GM18867 (cell line): ENCODE measurements around the gene EMC8.
"Not testable (repeated sequence)": the region's sequence is repeated elsewhere in the genome, so short reads cannot be mapped to it uniquely, and the experiment has no call there.

Experiments used
- ATAC-seq: cut with Tn5 transposase; IDR thresholded peaks from one replicate; pipeline ENCODE4 v1.9.1; 2021; ENCODE audit warnings: mild to moderate bottlenecking, moderate library complexity; ENCODE audit not compliant: unreplicated experiment

EMC8 gene

DNA sequence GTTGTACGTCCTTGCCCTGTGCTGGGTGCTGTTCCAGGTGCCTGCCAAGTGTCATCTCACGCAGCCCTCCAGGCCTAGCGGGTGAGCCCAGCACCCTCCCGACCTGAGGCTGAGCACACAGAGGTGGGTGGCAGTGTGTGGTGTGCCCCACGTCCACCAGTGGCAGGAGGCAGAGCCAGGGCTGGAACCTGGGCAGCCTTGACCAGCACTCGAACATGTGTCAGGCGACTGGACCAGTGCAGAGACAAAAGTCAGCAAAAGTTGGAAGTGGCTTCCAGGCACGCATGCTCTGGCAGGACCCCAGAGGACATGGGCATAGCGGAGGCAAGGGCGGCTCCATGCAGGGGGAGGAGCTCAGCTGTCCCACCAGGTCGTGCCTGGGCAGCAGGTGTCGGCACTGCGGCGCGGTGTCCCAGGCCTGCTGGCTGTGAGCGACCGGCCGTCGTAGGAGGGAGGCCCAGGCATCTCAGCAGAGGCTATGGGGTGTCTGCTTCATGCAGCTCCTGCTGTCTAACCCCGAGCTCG, 35.9 kb upstream of the EMC8 start:
- no peak for ATAC-seq

DNA sequence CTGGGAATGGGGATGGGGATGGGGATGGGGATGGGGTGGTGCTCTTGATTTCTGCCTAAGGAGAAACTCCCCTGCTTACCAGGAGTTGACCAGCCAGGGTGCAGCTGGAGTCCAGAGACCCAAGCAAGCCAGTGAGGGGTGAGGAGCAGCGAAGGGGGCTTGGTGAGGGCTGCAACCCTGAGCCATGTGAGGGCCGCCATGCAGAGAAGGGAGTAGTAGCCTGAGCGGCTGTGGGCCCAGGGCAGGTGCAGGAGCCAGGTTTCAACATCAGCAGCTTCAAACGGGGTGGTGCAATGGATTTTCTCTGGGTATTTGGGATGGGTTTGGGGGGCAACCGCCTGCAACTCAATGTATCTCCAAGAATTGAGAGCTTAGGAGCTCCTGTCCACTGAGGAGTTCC, 35.4 kb upstream of the EMC8 start:
- ATAC-seq: no peak

DNA sequence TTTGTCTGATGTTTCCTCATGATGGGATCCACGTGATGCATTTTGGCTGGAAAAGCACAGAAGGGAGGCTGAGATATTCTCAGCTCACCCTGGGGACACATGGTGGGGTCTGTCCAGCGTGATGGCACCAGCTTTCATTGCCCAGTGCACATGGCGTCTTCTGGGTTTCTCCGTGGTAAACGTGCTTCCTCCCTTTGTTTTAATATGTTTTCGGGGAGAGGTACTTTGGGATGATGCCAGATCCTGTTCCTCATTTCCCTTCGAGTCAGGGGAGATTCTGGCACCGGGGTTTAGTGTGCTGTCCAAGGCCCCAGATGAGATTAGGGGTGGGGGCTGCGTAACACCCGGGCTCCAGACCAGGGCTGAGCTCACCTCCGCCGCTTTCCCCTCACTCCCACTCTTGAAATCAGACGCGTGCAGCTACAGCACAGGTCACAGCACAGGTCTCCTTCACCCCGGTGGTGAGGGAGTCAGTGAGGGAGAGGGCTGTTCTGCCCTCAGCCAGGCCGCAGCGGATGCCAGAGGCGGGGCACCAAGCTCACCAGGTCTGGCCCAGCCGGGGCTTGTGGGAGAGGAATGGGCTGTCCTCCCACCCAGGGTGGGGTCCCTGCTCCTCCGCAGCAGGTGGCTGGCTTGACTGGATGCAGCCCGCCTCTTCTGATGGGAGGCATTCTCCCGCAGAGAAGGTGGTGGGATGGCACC, 34.0 kb upstream of the EMC8 start:
- ATAC-seq: no peak

DNA sequence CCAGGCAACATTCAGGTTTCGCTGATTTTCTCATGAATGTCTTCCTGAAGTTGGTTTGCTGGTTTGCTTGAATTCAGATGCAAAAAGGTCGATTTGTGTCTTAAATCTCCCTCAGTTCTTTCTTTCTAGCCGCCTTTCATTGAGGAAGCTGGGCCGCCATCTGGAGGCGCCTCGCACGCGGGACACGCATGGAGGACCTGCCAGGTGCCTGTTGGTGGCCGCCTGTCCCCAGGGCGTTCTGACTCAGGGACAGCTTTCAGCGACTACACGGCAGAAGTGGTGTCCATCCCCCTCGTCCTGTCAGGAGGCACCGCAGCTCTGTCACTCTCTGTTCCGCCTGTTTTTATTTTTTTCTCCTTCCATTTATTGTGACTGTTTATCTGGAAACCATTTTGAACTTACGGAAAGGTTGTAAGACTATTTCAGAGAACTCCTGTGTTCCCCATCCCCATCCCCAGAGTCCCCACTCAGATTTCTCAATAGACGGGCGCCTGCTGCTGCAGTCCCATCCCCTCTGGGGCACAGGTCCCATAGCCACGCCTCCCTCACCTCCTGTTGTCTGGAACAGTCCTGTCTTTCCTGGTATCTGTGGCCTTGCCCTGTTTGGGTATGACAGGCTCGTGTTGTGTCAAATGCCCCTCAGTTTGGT, 33.4 kb upstream of the EMC8 start:
- no peak for ATAC-seq

DNA sequence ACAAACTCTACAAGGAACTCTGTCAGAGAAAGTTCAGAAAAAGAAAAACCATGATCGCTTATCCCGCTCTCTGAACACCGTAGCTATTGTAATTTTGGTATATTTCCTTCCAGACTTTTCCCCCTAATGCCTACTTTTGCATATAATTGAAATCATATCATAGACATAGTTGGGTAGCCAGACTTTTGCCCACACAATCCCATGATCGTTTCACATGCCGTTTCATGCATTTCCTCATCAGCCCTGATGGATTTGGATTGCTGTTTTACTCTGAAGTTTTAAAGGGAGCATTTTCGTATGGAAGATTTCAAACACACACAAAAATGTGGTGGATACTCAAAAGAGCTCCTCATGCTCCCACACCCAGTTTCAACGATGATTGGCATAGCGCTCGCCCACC, 31.5 kb upstream of the EMC8 start:
- no peak for ATAC-seq

DNA sequence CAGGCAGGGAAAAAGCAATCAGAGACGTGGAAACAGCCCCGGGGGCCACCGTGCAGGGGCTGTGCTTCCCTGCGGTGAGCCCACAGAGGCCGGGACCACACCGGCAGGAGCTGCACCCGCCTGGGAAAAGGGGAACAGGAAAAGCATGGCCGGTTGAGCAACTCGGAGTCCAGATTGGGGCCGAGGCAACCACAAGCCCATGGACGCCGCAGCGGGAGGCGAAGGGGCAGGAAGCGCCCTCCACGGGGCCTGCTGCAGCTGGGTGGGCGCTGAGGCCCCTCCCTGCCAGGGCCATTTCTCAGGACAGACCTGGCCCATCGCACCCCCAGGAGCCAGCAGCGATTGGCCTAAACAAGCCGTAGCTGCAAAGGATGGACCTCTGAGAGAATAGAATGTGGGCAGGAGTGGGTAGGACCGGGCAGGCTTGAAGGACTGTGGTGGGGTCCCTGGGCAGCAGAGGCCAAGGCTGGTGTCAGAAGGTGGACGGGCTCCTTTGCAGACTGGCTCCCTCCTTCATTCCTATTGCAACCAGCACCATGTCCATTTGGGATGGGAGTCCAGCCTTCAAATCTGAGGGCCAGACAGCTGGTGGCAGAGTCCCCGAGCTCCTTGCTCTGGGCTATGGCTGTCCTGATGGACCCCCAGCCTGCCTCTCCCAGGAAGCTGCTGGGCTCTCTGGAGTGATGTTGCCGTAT, 30.6 kb upstream of the EMC8 start:
- no peak for ATAC-seq

DNA sequence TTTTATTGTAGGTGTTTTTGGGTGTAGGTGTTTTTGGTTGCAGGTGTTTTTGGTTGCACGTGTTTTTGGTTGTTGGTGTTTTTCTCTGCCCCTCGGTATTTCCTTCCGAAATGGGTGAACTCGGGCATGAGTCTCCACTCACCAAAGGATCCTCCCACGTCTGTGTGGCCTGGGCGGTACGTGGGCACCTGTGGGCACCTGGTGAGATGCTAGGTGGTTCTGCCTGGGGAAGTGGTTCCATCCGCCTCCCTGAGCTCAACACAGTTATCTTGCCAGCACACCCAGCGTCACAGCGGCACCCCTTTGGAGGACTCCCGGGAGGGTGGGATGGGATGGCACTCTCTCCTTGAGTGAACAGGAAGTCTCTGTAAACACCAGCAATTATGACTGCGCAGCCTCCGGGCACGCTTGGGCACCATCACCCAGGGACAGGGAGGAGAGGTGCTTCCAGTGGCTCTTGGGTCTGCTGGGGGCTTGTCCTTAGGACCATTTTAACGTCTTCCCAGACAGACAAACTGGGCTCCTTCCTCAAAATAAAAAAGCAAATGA, 29.9 kb upstream of the EMC8 start:
- no peak for ATAC-seq

DNA sequence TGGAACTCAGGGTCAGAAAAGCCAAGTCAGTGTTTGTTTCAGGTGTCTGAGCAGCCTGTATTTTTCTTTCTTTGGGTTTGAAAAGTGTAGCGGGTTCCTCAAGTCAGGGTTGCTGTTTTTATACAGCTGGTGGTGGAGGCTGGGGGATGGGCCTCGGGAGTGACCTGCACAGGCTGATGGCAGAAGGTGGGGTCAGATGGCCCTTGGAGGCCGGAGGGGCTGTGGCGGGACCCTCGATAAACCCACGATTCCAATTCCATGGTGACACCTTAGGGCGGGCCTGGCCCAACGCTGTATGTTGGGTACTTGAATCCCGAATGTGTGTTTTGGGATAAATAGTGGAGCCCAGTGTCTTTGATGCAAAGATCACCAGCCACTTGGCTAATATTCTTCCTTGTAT, 28.8 kb upstream of the EMC8 start:
- ATAC-seq: no peak

DNA sequence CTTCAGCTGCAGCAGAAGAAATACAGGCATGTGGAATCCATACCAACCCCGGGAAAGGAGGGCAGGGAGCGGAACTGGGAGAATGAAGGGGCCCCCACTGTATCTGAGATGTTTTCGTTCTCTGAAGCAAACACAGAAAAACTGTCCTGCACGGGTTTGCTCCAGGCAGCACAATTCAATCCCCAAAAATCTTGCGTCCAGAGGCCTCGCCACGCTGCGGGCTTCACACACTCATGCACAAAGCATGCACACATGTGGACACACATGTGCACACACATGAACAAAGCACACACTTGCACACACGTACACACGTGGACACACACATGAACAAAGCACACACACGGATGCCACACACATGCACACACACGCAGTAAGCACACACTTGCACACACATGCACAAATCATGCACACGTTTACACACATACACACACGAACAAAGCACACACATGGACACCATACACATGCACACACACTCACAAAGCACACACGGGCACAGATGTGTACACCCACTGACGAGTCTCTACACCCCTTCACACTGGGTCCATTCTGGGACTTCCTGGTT, 27.4 kb upstream of the EMC8 start:
- ATAC-seq: no peak

DNA sequence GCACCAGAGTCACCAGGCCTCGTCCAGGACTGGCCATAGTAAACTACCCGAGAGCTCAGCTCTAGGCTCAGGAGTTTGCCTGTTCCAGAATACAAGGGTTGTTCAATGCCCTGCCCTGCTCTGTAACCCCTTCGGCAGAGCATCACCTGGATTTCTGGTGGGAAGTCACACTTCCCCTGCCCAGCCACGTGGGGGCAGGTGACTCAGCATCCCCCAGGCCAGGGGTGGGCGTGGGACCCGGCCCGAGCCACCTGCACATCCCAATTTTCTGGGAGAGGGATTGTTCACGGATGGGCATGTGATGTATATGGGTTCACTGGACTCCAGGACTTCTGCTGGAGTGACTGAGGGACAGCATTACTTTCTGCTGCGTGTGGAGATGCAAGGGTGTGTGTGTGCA, 26.0 kb upstream of the EMC8 start:
- no peak for ATAC-seq

DNA sequence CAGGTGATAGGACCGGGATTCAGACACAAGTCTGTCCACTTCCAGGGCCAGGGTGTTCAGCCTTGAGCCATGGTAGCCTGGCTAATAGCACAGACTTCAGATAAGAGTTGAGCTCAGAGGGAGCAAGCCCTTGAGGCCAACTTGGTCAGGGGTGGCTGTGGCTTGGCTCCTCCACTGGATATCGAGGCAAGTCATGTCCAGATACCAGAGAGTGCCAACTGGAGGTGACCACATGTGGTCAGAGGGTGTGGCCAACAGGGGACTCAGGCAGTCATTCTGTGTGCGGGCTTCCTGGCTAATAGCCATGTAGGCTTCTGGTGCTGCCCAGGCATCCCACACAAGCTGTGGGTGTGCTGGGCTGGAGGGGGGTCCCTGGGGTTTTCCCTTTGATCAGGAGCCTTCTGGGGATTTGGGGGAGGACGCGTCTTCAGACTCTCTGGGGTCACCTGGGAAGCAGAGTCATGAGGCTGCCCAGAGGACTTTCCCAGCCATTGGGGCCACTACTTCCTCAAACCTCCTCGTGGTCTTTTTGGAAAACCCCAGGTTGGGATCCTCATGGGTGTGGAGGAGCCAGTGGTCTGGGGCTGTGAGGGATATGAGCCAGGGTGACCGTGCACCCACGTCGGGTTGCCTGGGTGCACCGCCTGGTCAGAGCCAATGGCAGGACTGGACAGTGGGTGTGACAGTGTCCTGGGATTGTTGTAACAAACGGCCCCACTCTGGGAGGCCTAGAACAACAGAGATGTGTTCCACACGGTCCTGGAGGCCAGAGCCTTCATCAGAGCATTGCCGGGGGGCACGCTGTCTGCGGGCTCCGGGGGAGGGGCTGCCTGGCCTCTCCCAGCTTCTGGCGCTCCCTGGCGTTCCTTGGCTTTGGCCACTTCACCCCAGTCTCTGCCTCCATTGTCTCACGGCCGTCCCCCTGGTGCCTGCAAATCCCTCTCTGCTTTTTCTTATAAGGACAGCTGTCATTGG, 25.1 kb upstream of the EMC8 start:
- no peak for ATAC-seq

DNA sequence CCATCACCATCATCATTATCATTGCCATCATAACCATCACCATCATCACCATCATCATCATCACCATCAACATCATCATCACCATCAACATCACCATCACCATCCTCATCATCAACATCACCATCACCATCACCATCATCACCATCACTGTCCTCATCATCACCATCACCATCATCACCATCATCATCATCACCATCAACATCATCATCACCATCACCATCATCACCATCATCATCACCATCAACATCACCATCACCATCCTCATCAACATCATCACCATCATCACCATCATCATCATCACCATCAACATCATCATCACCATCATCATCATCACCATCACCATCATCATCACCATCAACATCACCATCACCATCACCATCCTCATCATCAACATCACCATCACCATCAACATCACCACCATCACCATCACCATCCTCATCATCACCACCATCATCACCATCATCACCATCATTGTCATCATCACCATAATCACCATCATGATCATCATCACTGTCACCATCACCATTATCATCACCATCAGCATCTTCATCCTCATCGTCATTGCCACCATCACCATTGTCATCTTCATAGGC, 24.1 kb upstream of the EMC8 start:
- ATAC-seq: no peak

DNA sequence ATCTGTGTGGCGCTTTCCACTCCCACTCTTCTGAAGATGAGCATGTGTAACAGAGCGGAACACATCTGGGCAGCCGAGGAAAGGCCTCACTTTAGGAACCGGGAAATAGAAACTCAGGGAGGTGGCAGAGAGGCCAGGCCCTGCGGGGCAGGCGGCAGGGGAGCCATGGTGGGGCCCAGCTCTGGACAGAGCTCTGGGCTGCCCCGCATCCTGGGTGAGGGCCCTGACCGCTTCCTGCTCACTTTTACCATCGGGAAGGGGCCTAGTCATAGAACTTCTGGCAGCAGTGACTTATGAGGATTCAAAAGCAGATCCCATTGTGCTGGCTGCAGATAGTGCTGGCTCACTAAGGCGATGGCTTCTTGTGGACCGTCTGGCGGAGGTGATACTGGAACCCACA, 22.8 kb upstream of the EMC8 start:
- no peak for ATAC-seq

DNA sequence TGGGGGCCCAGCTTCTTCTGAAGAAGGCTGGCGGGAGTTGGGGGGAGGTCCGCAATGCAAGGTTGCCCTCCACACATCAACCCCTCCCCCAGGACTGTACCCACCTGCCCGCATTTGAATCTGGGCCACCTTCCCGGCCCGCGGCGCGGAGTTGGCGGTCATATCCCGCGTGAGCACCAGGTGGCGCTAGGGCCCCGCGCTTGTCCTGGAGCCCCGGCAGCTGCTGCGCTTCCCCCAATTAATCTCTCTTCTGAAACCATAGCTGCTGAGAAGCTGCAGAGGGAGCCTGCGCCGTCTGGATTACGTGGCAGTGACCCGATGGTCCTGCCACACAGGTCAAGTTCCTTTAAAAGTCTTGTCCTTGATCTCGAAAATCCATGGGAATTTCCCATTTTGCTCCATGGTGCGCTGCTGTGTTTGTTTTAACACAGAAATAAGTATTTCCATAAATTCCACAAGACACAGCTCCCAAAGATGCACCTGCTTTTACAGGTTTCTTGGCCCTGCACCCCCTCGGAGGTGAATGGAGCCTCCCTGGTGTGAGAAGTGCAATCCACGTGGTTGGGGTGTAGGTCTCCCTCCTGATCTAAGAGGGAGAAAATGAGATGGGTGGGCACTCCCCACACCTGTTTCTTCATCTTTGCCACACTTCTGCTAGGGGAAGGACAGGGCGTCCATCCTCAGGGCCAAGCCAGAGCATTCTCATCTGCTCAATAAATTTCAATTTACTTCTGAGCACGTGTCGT, 22.2 kb upstream of the EMC8 start:
- ATAC-seq: peak; percentile 81

DNA sequence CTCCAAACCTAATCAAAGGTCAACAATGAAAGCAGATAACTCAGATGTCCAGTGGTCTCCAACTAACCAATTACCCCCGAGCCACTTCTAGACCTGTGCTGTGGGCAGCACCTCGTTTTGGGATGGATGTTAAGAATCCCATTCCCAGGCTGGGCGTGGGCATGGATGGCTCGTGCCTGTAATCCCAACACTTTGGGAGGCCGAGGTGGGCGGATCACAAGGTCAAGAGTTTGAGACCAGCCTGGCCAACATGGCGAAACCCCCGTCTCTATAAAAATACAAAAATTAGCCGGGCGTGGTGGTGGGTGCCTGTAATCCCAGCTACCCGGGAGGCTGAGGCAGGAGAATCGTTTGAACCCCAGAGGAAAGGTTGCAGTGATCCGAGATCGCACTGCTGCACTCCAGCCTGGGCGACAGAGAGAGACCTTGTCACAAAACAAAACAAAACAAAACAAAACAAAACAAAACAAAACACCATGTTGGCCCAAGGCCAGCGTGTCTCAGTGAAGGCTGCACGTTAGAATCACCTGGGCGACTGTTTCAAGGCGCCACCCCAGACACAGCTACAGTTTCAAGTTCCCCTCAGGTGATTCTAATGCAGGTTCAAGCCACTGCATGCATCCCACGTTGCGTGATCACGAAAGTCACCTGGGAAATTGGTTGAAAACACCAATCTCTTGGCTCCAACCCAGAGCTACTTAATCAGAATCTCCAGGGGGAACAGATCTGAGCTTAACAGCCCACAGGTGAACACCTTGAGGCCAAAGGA, 21.4 kb upstream of the EMC8 start:
- ATAC-seq: no peak

DNA sequence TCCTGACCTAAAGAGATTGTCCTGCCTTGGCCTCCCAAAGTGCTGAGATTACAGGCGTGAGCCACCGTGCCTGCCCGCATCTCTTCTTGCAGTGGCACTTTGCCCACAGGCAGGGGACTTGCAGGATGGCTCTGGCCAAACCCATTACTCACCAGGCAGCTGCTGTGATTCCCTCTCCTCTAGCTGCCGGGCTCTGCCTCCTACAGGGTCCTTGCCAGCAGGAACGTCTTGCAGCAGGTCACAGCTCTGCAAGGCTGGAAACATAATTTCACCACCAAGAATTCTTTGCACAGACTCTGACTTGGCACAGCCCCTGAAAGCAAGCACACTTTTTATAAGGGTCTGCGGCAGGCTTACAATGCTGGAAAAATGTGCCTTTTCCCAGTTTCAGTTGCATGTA, 20.4 kb upstream of the EMC8 start:
- no peak for ATAC-seq

DNA sequence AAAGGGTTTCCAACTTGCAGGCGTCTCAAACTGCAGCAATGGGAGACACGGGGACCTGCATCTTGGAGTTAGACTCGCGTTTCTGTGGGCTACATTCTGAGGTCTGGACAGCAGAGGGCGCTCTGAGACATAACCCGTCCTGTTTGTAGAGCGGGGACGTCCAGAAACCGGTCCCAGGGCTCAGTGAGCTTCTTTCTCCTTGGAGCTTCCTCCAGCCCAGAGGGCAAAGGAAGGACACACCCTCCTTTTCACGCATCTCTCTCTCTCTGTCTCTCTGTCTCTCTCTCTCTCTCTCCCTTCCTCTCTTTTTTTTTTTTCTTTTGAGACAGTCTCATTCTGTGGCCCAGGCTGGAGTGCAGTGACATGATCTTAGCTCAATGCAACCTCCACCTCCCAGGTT, 19.9 kb upstream of the EMC8 start:
- ATAC-seq: no peak

DNA sequence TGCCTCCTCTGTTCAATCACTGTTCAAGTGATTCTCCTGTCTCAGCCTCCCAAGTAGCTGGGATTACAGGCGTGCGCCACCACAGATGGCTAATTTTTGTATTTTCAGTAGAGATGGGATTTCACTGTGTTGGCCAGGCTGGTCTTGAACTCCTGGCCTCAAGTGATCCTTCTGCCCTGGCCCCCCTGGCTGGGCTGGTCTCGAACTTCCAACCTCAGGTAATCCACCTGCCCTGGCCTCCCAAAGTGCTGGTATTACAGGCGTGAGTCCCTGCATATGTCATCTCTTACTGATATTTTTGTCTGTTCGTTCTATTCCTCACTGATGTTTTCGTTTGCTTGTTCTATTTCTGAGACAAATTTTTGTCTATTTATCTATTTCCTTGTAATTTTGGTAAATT, 17.9 kb upstream of the EMC8 start:
- ATAC-seq: not testable (repeated sequence)
